ENCODE measurements around the gene RAF1.
A peak's percentile ranks its signal among the peaks of the same experiment; 100 is the strongest.

The RAF1 gene

GRCh38 chr3:12598890-12599289 lies 65.0 kb downstream of the RAF1 start:
- Mint-ChIP-seq H3K4me3 (no peak overlapping the region), H3K36me3 (peaks cover 12% of the 10 kb centered on the region), H3K27ac (peak overlapping the region; percentile 30), H3K4me1 (peaks cover 5% of the 10 kb centered on the region), H3K27me3 (no peaks in the 10 kb centered on the region), H3K9me3 (no peaks in the 10 kb centered on the region)

GRCh38 chr3:12593473-12593872 lies 70.4 kb downstream of the RAF1 start:
- Mint-ChIP-seq H3K4me1 (no peaks in the 10 kb centered on the region), H3K36me3 (peaks cover 12% of the 10 kb centered on the region), H3K27me3 (no peaks in the 10 kb centered on the region), H3K27ac (peak overlapping the region; percentile 70), H3K9me3 (no peaks in the 10 kb centered on the region), H3K4me3 (no peak overlapping the region)

GRCh38 chr3:12591997-12592715 lies 71.8 kb downstream of the RAF1 start:
- H3K9me3 Mint-ChIP-seq, result no peaks in the 10 kb centered on the region
- no peaks in the 10 kb centered on the region for H3K4me1 Mint-ChIP-seq
- H3K27me3 Mint-ChIP-seq, result no peaks in the 10 kb centered on the region
- H3K4me3 Mint-ChIP-seq, result no peak overlapping the region
- H3K36me3 Mint-ChIP-seq, result peaks cover 12% of the 10 kb centered on the region
- H3K27ac Mint-ChIP-seq, result no peak overlapping the region

GRCh38 chr3:12591456-12591855 lies 72.5 kb downstream of the RAF1 start:
- Mint-ChIP-seq H3K4me1 (no peaks in the 10 kb centered on the region), H3K9me3 (no peaks in the 10 kb centered on the region), H3K4me3 (no peak overlapping the region), H3K27ac (no peak overlapping the region), H3K27me3 (no peaks in the 10 kb centered on the region), H3K36me3 (peaks cover 12% of the 10 kb centered on the region)

GRCh38 chr3:12590096-12590495 lies 73.8 kb downstream of the RAF1 start:
- H3K27ac Mint-ChIP-seq, result no peak overlapping the region
- no peak overlapping the region for H3K4me3 Mint-ChIP-seq
- H3K27me3 Mint-ChIP-seq, result no peaks in the 10 kb centered on the region
- H3K36me3 Mint-ChIP-seq, result peaks cover 9% of the 10 kb centered on the region
- no peaks in the 10 kb centered on the region for H3K9me3 Mint-ChIP-seq
- no peaks in the 10 kb centered on the region for H3K4me1 Mint-ChIP-seq

GRCh38 chr3:12588039-12589009 lies 75.6 kb downstream of the RAF1 start:
- Mint-ChIP-seq H3K36me3 (peaks cover 5% of the 10 kb centered on the region), H3K9me3 (no peaks in the 10 kb centered on the region), H3K27ac (peak overlapping the region; percentile 11), H3K4me1 (no peaks in the 10 kb centered on the region), H3K4me3 (no peak overlapping the region), H3K27me3 (no peaks in the 10 kb centered on the region)

GRCh38 chr3:12586403-12586802 lies 77.5 kb downstream of the RAF1 start:
- Mint-ChIP-seq H3K4me1 (no peaks in the 10 kb centered on the region), H3K36me3 (peaks cover 8% of the 10 kb centered on the region), H3K4me3 (no peak overlapping the region), H3K27ac (no peak overlapping the region), H3K27me3 (no peaks in the 10 kb centered on the region), H3K9me3 (no peaks in the 10 kb centered on the region)

GRCh38 chr3:12585970-12586369 lies 77.9 kb downstream of the RAF1 start:
- Mint-ChIP-seq H3K27ac (peak overlapping the region; percentile 35), H3K4me3 (no peak overlapping the region), H3K27me3 (no peaks in the 10 kb centered on the region), H3K36me3 (peaks cover 9% of the 10 kb centered on the region), H3K9me3 (no peaks in the 10 kb centered on the region), H3K4me1 (no peaks in the 10 kb centered on the region)

GRCh38 chr3:12585181-12585580 lies 78.7 kb downstream of the RAF1 start:
- Mint-ChIP-seq H3K4me3 (no peak overlapping the region), H3K36me3 (peaks cover 11% of the 10 kb centered on the region), H3K27me3 (no peaks in the 10 kb centered on the region), H3K4me1 (no peaks in the 10 kb centered on the region), H3K27ac (peak overlapping the region; percentile 59), H3K9me3 (no peaks in the 10 kb centered on the region)

GRCh38 chr3:12584083-12584482 lies 79.8 kb downstream of the RAF1 start:
- no peaks in the 10 kb centered on the region for H3K9me3 Mint-ChIP-seq
- peaks cover 3% of the 10 kb centered on the region for H3K4me1 Mint-ChIP-seq
- H3K27ac Mint-ChIP-seq, result peak overlapping the region; percentile 55
- H3K36me3 Mint-ChIP-seq, result peaks cover 18% of the 10 kb centered on the region
- no peaks in the 10 kb centered on the region for H3K27me3 Mint-ChIP-seq
- H3K4me3 Mint-ChIP-seq, result no peak overlapping the region

GRCh38 chr3:12583280-12583679 lies 80.6 kb downstream of the RAF1 start:
- no peak overlapping the region for H3K4me3 Mint-ChIP-seq
- no peaks in the 10 kb centered on the region for H3K27me3 Mint-ChIP-seq
- H3K36me3 Mint-ChIP-seq, result peaks cover 20% of the 10 kb centered on the region
- no peak overlapping the region for H3K27ac Mint-ChIP-seq
- H3K4me1 Mint-ChIP-seq, result peaks cover 3% of the 10 kb centered on the region
- H3K9me3 Mint-ChIP-seq, result no peaks in the 10 kb centered on the region

- H3K4me1 Mint-ChIP-seq, result peaks cover 3% of the 10 kb centered on the region
- no peak overlapping the region for H3K4me3 Mint-ChIP-seq
- no peaks in the 10 kb centered on the region for H3K27me3 Mint-ChIP-seq
- peaks cover 20% of the 10 kb centered on the region for H3K36me3 Mint-ChIP-seq
- H3K27ac Mint-ChIP-seq, result no peak overlapping the region
- no peaks in the 10 kb centered on the region for H3K9me3 Mint-ChIP-seq
These were observed 81.2 kb downstream of the RAF1 start for GRCh38 chr3:12582730-12583129.

GRCh38 chr3:12579905-12580304 lies 84.0 kb downstream of the RAF1 start:
- Mint-ChIP-seq H3K4me3 (no peak overlapping the region), H3K27me3 (no peaks in the 10 kb centered on the region), H3K27ac (peak overlapping the region; percentile 62), H3K9me3 (peaks cover 5% of the 10 kb centered on the region), H3K4me1 (peaks cover 3% of the 10 kb centered on the region), H3K36me3 (peaks cover 41% of the 10 kb centered on the region)

GRCh38 chr3:12579456-12579855 lies 84.5 kb downstream of the RAF1 start:
- Mint-ChIP-seq H3K9me3 (peaks cover 5% of the 10 kb centered on the region), H3K4me1 (peaks cover 3% of the 10 kb centered on the region), H3K4me3 (no peak overlapping the region), H3K27ac (peak overlapping the region; percentile 62), H3K27me3 (no peaks in the 10 kb centered on the region), H3K36me3 (peaks cover 39% of the 10 kb centered on the region)

- Mint-ChIP-seq H3K27ac (peak overlapping the region; percentile 46), H3K4me1 (peaks cover 3% of the 10 kb centered on the region), H3K36me3 (peaks cover 43% of the 10 kb centered on the region), H3K9me3 (peaks cover 5% of the 10 kb centered on the region), H3K27me3 (no peaks in the 10 kb centered on the region), H3K4me3 (no peak overlapping the region)
These were observed 85.2 kb downstream of the RAF1 start for GRCh38 chr3:12578742-12579141.

- H3K4me1 Mint-ChIP-seq, result peaks cover 3% of the 10 kb centered on the region
- H3K27me3 Mint-ChIP-seq, result no peaks in the 10 kb centered on the region
- peaks cover 5% of the 10 kb centered on the region for H3K9me3 Mint-ChIP-seq
- H3K36me3 Mint-ChIP-seq, result peaks cover 41% of the 10 kb centered on the region
- H3K4me3 Mint-ChIP-seq, result no peak overlapping the region
- peak overlapping the region; percentile 24 for H3K27ac Mint-ChIP-seq
These were observed 86.5 kb downstream of the RAF1 start for GRCh38 chr3:12577379-12577778.

All from activated naive CD4-positive, alpha-beta T cell treated with anti-CD3 and anti-CD28 coated beads, Interleukin-2, amount 50 U/mL, for 24 hours (primary cell).